PC-9 (cell line): Measurements from ENCODE around the gene PDXDC1.
"Not testable (repeated sequence)": the region's sequence is repeated elsewhere in the genome, so short reads cannot be mapped to it uniquely, and the experiment has no call there.

Experiments
- EZH2 ChIP-seq: fragments of 200-600 bp; sonication (generic); IDR thresholded peaks from 2 replicates; pipeline ENCODE4 v1.8.0; 2017; ENCODE audit warnings: antibody characterized with exemption, low read depth
- TF ChIP-seq, protein P1 (sequence below): fragments of 200-600 bp; sonication (generic); conservative IDR thresholded peaks from 2 replicates; pipeline ENCODE4 v1.6.1; 2017; ENCODE audit warnings: mixed run types, antibody characterized with exemption, mild to moderate bottlenecking, moderate library complexity

DNA sequence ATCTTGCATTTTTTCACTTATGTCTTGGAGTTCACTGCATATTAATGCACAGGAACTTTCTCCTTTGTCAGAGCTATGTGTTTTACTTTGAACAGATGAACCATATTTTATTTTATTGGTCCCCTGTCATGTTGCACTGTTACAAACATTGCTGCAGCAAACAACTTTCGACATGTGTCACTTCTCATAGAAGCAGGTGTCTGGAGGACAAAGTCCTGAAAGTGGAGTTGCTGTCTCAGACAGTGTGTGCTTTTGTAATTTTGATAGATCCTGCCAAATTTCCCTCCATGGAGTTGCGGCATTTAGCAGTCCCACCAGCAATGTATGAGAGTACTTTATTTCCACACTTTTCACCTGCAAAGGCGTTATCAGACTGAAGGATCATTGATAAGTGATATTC lies 27.6 kb downstream of the PDXDC1 start:
- TF ChIP-seq, protein P1, sequence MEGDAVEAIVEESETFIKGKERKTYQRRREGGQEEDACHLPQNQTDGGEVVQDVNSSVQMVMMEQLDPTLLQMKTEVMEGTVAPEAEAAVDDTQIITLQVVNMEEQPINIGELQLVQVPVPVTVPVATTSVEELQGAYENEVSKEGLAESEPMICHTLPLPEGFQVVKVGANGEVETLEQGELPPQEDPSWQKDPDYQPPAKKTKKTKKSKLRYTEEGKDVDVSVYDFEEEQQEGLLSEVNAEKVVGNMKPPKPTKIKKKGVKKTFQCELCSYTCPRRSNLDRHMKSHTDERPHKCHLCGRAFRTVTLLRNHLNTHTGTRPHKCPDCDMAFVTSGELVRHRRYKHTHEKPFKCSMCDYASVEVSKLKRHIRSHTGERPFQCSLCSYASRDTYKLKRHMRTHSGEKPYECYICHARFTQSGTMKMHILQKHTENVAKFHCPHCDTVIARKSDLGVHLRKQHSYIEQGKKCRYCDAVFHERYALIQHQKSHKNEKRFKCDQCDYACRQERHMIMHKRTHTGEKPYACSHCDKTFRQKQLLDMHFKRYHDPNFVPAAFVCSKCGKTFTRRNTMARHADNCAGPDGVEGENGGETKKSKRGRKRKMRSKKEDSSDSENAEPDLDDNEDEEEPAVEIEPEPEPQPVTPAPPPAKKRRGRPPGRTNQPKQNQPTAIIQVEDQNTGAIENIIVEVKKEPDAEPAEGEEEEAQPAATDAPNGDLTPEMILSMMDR: not testable (repeated sequence)
- not testable (repeated sequence) for TF ChIP-seq EZH2
